HG03039 (cell line): ENCODE data around the gene RNPEP.
A peak's percentile ranks its signal among the peaks of the same experiment; 100 is the strongest.
"Not testable (repeated sequence)": the region's sequence is repeated elsewhere in the genome, so short reads cannot be mapped to it uniquely, and the experiment has no call there.

Experiments used
- ATAC-seq: cut with Tn5 transposase; IDR thresholded peaks from one replicate; pipeline ENCODE4 v1.9.1; 2021; ENCODE audit warnings: mild to moderate bottlenecking, moderate library complexity; ENCODE audit not compliant: unreplicated experiment

The RNPEP gene, protein sequence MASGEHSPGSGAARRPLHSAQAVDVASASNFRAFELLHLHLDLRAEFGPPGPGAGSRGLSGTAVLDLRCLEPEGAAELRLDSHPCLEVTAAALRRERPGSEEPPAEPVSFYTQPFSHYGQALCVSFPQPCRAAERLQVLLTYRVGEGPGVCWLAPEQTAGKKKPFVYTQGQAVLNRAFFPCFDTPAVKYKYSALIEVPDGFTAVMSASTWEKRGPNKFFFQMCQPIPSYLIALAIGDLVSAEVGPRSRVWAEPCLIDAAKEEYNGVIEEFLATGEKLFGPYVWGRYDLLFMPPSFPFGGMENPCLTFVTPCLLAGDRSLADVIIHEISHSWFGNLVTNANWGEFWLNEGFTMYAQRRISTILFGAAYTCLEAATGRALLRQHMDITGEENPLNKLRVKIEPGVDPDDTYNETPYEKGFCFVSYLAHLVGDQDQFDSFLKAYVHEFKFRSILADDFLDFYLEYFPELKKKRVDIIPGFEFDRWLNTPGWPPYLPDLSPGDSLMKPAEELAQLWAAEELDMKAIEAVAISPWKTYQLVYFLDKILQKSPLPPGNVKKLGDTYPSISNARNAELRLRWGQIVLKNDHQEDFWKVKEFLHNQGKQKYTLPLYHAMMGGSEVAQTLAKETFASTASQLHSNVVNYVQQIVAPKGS

DNA sequence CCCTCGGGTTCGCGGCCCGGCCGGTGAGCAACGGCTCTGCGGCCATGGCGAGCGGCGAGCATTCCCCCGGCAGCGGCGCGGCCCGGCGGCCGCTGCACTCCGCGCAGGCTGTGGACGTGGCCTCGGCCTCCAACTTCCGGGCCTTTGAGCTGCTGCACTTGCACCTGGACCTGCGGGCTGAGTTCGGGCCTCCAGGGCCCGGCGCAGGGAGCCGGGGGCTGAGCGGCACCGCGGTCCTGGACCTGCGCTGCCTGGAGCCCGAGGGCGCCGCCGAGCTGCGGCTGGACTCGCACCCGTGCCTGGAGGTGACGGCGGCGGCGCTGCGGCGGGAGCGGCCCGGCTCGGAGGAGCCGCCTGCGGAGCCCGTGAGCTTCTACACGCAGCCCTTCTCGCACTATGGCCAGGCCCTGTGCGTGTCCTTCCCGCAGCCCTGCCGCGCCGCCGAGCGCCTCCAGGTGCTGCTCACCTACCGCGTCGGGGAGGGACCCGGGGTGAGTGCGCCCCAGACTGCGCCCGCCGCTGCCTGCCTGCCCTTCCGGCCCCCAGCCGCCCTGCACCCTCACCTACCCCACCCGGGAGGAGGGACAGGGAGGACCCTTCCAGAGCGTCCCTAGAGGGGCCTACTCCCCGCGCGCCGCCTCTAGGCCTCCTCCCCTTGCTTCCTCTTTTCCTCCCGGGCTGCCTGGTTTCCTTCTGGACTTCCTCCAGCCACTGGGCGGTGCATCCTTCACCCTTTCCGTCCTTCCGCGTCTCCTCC lies at the start of gene RNPEP:
RNPEP (plus strand) TSS at position 26 of the 757 bp plus-strand sequence; CDS start at position 45, 19 bp downstream.
- peak; percentile 69 for ATAC-seq

GRCh38 chr1:201933840-201934430 lies 48.5 kb upstream of the RNPEP start:
- no peak for ATAC-seq

DNA sequence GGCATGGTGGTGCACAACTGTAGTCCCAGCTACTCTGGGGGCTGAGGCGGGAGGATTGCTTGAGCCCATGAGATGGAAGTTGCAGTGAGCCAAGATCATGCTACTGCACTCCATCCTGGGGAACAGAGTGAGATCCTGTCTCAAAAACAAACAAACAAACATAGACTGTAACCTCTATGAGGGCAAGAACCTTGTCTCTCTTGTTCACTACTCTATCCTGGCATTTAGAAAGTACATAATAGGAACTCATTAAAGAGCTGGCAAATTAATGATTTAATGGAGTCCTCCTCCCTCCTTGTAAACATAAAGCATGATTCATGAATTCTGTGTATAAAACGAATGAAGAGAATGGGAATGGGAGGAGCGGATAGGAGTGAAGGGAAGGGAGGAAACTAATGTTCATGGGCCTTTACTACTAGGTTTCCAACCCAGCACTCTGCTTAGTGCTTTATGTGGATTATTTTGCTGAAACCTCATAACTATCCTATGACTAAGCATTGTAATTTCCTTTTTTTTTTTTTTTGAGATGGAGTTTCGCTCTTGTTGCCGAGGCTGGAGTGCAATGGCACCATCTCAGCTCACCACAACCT lies 44.7 kb upstream of the RNPEP start:
- ATAC-seq, result no peak

DNA sequence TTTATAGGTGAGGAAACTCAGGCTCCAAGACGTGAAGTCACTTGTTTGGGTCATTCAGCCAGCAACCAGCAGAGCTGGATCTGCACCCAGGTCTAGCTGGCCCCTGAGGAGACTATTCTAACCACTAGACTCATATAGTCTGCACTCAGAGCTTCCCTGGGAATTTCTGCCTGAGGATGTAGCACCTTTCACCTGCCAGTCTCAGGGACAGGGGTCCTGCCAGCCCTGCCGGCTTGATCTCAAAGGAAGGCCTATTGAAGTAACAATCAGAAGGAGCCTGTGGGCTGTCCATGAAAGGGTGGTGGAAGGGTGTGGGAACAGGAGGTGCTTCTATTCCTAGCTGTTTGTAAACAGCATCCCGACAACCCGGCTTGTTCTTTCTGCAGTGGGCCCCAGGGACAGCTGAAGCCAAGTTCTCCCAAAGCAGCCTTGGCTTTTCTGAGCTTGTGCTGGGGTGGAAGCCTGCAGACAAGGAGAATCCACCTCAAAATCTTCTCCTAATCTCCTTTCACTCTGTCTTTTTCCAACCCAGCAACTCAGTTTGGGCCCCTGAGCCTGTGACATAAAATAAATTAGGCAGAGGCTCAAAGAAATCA lies 43.9 kb upstream of the RNPEP start:
- no peak for ATAC-seq

DNA sequence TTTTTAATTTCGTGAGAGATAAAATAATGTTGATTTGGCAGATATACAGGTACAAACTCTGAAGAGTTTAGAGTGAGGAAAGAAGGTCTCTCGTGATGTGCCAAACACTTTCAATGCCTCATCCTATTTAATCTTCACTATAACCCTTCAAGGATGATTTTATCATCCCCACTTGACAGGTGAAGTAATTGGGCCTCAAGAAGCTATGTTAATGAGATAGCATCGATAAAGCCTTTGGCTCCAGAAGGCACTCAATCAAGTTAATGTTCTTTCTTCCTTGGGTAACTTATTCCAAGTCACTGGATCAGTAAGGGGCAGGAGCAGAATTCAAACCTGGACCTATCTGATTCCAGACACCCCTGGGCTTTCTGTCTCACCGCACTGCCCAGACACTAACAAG lies 43.3 kb upstream of the RNPEP start:
- no peak for ATAC-seq

- ATAC-seq, result no peak
These were observed 42.9 kb upstream of the RNPEP start for GRCh38 chr1:201939574-201939973.

GRCh38 chr1:201940316-201940715 lies 42.1 kb upstream of the RNPEP start:
- ATAC-seq, result not testable (repeated sequence)

DNA sequence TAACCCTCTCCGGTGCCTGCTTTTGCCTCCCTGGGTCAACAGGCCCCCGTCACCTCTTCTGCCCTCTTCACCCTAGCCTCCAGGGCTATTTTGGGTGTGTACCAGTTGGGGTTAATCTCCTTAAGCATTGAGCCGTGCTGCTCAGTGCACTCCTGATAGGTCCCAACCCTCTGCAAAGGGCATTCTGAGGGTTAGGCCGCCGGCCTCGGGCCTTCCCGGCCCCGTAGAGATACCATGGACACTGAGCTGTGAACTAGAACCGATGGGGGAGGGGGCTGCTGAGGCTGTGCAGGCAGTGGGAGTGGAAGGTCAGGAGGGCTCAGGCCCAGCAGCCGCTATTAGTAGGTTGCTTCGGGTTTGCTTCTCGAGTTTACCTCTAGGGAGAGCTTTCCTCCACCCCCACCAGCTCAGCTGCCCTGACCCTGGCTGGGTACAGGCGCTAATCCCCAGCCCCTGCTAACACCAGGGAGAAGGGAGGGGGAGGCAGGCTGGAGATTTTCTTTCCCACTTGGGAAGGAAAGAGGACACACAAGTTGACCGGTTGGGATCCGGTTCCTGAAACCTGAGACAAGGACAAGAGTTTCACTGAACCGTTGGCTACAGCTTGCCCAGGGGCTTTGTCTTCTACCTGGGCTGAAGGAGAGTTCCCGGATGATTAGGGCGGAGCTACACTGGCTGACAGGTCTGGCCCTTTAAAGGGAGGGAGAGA lies 40.9 kb upstream of the RNPEP start:
- ATAC-seq, result no peak

GRCh38 chr1:201942129-201942495 lies 40.3 kb upstream of the RNPEP start:
- no peak for ATAC-seq

GRCh38 chr1:201944002-201944401 lies 38.4 kb upstream of the RNPEP start:
- ATAC-seq, result no peak

DNA sequence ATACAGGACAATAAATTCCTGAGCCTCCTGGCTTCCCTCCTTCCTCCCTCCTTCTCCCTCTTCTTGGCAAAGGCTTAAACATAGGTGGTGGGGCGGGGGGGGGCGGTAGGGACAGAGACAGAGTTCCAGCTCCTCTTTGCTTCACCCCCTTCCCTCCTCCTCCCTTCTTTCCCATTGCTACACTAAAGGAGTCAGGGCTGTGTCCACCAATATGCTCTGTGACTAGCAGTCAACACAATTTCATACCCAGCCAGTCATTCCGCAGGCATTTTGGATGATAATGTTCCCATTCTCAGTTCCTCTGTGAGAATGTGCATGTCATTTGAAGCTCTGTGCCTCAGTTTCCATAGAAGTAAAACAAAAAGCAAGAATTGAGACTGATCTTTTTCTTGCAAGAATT lies 37.8 kb upstream of the RNPEP start:
- no peak for ATAC-seq

DNA sequence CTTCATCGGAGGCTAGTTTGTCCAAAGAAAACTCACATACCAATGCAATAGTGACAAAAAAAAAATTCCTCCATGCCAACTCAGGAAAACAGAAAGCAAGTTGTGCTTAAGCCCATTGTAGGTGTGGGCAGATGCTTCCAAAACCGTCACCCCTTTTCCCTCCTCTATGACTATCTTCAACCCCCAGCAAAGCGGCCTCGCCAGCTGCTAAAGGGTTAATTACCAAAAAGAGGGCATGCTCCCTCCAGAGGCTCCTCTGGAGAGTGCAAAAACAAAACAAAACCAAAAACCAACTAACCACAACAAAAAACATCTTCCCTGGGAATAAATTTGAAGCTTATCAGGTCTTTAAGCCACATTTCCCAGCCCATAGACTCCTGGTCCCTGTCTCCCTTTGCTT lies 37.3 kb upstream of the RNPEP start:
- ATAC-seq, result no peak

GRCh38 chr1:201945863-201946223 lies 36.6 kb upstream of the RNPEP start:
- ATAC-seq, result no peak

- no peak for ATAC-seq
These were observed 36.1 kb upstream of the RNPEP start, which contains the start of gene LMOD1 for GRCh38 chr1:201946224-201946908. Gene LMOD1, minus strand, starts transcription at chr1:201946548. Its CDS starts 208 bp downstream, at chr1:201946340.

DNA sequence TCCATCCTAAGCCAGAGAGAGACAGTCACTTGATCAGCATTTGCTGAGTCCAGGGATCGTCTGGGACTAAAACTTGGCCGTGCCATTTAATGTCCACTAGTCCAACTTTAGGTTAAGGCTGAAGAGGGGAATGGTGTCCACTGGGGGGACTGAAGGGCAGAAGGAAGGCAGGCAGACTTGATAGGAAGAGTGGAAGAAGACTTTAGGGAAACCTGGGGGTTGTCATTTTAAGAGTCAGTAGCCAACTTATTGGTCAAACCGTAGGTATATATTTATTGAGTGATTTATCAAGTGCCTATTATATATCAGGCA lies 34.8 kb upstream of the RNPEP start:
- no peak for ATAC-seq

- ATAC-seq, result no peak
These were observed 33.0 kb upstream of the RNPEP start for GRCh38 chr1:201949491-201949890.

GRCh38 chr1:201954263-201955008 lies 28.0 kb upstream of the RNPEP start:
- ATAC-seq, result no peak

DNA sequence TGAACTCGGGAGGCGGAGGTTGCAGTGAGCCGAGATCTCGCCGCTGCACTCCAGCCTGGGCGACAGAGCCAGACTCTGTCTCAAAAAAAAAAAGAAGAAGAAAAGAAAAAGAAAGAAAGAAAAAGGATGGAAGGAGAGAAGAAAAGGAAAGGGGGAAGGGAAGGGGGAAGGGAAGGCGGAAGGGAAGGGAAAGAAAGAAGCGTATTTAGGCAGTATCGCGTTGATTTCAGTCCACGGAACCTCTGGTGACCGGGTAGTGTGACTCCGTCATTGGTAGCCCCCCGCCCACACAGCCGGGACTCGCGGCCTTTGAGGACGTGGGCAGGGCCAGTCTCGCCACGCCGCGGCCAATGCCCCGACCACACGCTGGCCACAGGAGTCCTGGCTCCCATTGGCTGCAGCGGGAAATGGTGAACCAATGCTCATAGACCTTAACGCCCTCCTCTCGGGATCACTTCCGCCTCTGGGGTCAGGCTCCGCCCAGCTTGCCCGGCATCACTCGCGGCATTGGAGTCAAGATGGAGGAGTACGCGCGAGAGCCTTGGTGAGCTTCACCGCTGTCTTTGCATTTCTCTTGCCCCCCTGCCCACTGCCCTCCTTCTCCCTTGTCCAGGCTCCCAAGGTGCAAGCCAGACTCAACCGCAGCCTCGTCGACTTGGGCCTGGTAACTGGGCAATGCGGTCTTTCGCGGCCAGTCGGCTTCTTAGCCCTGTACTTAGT lies 27.3 kb upstream of the RNPEP start, which contains the start of gene TIMM17A:
TIMM17A (plus strand) TSS at position 495 of the 720 bp plus-strand sequence; CDS start at position 519, 24 bp downstream.
- ATAC-seq, result peak; percentile 99
